Measurements from ENCODE around the gene TTC28. TPM values are rescaled to one million over a fixed set of nuclear protein-coding genes. Genes with fewer than 3 reads are reported as not detected.
"Not testable (repeated sequence)": the region's sequence is repeated elsewhere in the genome, so short reads cannot be mapped to it uniquely, and the experiment has no call there.

Gene TTC28
- total RNA-seq, 1 experiment from 2014 or later = 0.24 TPM

- DNase-seq (ENCODE audit: low read depth) = no peak
Measured at GRCh38 chr22:28198692-28199091, 480.9 kb downstream of the TTC28 start.

- not testable (repeated sequence) for DNase-seq (ENCODE audit: low read depth)
Measured at GRCh38 chr22:28191571-28191970, 488.1 kb downstream of the TTC28 start.

DNA sequence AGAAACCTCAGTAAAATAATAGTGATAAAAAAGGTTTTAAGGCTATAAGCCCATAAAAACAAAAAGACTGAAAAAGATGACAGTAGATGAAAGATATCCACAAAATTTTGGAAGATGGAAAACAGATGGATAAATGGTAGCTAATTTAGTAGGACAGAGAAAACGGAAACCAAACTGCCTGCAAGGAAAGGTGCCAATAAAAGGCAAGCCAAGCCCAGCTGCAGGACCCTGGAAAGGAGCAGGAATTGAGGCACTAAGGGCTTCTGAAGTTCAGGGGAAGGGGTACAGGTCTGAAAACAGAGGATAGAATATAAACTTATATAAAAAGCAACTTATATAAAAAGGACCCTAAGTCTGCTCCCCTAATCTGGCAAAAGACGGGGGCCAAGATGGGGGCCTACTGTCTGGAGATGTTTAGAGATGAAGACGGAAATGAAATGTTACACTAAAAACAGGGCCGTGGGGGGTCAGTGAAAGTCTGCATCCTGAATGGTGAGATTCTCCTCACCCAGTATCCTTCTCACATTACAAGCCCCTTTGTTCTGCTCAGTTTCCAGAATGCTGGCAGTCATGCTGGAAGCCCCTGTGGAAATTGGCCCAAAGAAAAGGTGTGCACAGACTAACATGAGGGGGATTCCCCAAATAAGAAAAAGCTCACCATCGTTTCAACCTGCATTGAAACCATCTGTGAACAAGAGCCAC is 491.3 kb downstream of the TTC28 start:
- DNase-seq (ENCODE audit: low read depth) = no peak

- DNase-seq (ENCODE audit: low read depth) = no peak
Measured at GRCh38 chr22:28187612-28188011, 492.0 kb downstream of the TTC28 start.

DNA sequence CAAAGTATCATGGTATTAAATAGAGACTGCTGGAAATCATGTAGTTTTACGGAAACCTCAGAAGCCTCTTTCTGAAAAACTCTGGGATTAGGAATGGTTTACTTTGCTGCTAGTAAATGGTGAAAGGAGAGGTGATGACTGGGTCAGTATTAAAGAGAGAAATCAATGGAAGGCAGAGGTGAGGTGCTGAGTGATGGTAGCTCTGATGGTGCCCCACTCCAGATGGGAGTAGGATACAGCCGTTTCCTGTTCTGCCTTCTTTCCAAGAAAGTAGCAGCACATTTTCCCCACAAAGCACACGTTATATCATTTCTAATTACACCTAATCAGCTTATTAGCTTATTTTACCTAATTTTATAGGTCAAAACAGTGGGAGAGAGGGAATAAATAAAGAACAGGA is 493.0 kb downstream of the TTC28 start:
- no peak for DNase-seq (ENCODE audit: low read depth)

- DNase-seq (ENCODE audit: low read depth) = no peak
Measured at GRCh38 chr22:28185130-28185529, 494.5 kb downstream of the TTC28 start.

GRCh38 chr22:28183078-28183860 is 496.4 kb downstream of the TTC28 start:
- no peak for DNase-seq (ENCODE audit: low read depth)

GRCh38 chr22:28180804-28181731 is 498.6 kb downstream of the TTC28 start:
- no peak for DNase-seq (ENCODE audit: low read depth)

DNA sequence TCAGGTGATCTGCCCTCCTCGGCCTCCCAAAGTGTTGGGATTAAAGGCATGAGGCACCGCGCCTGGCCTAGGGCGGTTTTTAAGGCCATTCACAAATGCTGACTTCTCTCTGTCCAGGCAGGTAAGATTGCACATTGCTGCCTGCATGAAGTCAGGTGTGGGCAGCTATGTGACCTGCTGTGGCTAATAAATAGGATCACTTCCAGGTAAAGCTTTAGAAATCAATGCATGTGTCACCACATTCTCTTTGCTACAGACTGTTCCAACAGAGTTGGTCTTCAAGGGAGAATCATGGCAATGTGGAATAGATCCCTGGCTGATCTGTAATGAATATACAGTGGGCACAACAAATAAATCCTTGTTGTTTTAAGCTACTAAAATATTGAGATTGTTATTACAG is 500.2 kb downstream of the TTC28 start:
- DNase-seq (ENCODE audit: low read depth) = no peak

GRCh38 chr22:28175730-28176492 is 503.7 kb downstream of the TTC28 start:
- DNase-seq (ENCODE audit: low read depth) = no peak

DNA sequence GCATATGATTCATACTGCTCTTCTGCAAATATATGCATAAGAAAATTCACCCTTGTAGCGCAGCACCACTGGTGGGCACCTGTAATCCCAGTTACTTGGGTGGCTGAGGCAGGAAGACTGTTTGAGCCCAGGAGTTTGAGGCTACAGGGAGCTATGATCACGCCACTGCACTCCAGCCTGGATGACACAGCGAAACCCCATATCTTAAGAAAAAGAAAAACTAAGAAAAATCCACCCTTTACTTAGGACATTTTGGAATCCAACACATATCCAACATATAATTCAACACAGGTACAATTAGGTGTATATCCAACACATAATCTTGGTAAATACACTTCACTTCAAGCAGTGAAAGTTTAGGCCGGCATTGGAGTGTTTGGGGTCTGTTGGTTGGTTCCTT is 505.1 kb downstream of the TTC28 start:
- DNase-seq (ENCODE audit: low read depth) = no peak

DNA sequence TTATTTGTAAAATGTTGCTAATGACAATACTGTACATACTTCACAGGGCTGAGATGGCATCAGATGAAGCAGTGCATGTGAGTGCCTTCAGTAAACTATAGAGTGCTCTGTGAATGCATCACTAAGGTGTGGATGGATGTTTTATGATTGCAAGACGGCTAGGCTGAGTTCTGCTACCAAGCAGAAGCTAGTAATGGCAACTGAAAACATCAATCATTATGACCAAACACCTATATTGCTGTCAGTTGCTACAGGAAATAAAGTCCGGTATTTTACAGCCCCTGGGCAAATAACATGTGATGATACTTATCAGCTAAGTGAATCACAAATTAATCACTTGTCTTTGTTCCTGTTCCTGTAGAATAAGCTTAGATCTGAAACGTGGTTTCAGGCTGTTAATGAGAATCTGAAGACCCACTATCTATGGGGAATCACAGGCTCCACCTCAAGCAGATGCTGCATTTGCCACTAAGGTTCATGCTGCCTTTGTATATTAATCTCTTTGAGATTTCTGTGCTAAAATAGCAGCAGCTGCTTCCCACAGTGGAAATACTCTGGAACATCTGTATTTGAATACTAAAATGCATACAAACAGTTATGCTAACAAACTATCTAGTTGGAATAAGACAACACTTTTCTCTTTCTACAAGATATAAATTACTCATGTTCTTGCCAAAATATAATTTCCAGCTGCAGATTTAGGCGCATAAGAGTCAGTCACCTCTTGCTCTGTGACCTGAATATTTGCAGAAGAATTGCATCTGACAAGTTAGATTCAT is 506.6 kb downstream of the TTC28 start:
- no peak for DNase-seq (ENCODE audit: low read depth)

- DNase-seq (ENCODE audit: low read depth) = no peak
Measured at GRCh38 chr22:28171712-28172111, 507.9 kb downstream of the TTC28 start.

- DNase-seq (ENCODE audit: low read depth) = no peak
Measured at GRCh38 chr22:28171115-28171514, 508.5 kb downstream of the TTC28 start.

GRCh38 chr22:28169314-28169713 is 510.3 kb downstream of the TTC28 start:
- DNase-seq (ENCODE audit: low read depth) = not testable (repeated sequence)

GRCh38 chr22:28155808-28156207 is 523.8 kb downstream of the TTC28 start:
- DNase-seq (ENCODE audit: low read depth) = no peak

DNA sequence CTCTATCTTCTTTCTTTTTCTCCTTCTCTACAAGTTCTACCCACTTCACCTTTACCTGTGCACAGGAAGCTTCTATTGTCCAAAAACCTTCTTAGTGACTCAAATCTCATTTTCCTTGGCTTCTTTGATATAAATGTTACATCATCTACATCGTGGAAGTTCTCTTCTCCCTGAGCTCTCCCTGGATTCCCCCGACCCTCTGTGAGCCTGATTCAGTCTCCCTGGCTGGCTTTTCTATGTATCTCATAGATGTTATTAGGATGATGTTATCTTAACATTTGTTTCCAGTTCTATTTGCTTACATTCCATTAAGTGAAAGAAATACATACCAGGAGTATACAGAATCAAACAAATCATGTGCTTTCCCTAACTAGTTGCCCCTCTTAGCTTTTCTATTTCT is 524.8 kb downstream of the TTC28 start:
- no peak for DNase-seq (ENCODE audit: low read depth)

DNA sequence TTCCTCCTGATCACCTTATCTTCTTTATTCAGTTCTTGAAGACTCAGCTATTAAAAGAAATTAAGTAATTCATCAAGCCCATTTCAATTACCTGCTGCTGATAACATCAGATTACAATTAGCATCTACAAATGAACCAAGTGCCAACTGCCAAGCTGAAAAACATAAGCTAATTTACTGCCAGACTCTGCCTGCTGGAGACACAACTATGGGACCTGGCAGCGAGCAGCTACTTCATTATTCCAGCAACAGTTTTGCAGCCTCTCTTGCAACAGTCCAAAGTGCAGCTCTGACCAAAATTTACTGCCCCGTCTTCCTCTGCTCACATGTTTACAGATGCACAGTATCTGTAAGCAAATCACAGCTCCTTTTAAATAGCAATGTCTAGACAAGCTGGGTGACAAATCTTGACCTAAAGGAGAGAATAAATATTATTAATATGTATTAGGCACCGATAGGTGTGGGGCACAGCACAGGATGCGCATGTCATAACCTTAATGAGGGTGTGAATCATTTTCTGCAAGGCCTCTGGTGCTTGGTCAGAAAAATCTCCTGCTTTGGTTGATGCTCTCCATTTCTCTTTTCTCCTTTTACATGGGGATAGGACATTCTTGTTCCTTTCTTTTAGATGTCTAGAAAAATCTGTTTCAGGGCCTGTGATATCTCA is 528.4 kb downstream of the TTC28 start:
- no peak for DNase-seq (ENCODE audit: low read depth)

DNA sequence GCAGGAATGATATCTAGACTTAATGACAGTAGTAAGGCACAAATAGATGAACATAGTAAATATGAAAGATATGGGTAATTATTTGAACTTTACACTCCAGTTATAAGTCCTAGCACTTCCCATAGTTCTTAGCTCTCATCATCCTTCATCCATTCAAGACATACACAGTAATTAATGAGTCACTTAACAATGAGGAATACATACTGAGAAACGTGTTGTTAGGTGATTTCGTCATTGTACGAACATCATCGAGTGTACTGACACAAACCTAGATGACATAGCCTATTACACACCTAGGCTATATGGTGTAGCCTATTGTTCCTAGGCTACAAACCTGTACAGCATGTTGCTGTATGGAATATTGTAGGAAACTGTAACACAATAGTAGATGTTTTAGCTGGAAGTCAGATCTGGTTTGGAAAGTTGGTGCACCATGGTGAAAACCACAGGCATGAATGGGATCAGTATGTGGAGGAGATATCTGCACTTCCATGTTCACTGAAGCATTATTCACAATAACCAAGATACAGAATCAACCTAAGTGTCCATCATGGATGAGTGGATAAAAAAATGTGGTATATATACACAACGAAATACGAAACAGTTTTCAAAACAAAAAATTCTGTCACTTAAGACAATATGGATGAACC is 530.7 kb downstream of the TTC28 start:
- no peak for DNase-seq (ENCODE audit: low read depth)

All from HT1080 (cell line).